ENCODE measurements around the gene PADI6.

DNA sequence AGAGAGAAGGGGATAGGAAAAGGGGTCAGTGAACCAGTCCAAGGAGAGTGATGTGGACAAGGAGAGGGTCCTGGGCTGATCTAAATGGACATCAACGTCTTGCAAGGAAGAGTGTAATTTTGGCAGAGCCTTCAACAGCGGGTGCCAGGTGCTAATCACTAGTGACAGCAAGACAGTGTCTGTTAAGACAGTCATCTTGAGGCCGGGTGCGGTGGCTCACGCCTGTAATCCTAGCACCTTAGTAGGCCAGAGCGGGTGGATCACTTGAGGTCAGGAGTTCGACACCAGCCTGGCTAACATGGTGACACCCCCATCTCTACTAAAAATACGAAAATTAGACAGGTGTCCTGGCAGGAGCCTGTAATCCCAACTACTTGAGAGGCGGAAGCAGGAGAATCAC is 12.2 kb upstream of the PADI6 start:
- TF ChIP-seq, protein P1, sequence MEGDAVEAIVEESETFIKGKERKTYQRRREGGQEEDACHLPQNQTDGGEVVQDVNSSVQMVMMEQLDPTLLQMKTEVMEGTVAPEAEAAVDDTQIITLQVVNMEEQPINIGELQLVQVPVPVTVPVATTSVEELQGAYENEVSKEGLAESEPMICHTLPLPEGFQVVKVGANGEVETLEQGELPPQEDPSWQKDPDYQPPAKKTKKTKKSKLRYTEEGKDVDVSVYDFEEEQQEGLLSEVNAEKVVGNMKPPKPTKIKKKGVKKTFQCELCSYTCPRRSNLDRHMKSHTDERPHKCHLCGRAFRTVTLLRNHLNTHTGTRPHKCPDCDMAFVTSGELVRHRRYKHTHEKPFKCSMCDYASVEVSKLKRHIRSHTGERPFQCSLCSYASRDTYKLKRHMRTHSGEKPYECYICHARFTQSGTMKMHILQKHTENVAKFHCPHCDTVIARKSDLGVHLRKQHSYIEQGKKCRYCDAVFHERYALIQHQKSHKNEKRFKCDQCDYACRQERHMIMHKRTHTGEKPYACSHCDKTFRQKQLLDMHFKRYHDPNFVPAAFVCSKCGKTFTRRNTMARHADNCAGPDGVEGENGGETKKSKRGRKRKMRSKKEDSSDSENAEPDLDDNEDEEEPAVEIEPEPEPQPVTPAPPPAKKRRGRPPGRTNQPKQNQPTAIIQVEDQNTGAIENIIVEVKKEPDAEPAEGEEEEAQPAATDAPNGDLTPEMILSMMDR (IDR thresholded peaks at IDR 0.05): no peak
- TF ChIP-seq EZH2 (IDR thresholded peaks at IDR 0.05): no peak
